Nephron (organoid): ENCODE results near the gene COL8A1.

Source experiments
- H3K27ac Mint-ChIP-seq, 3 experiments: 2 replicates each; pipeline ENCODE4 v1.8.0; 2020; ENCODE audit warnings: mixed read lengths in 3 of 3, mild to moderate bottlenecking in 2 of 3, moderate library complexity in 1 of 3
- H3K27me3 Mint-ChIP-seq: 2 replicates; pipeline ENCODE4 v1.8.0; 2021; ENCODE audit warnings: low read depth, mild to moderate bottlenecking, moderate library complexity, mixed read lengths
- H3K36me3 Mint-ChIP-seq: 2 replicates; pipeline ENCODE4 v1.8.0; 2020; ENCODE audit warnings: low read depth, mixed read lengths
- H3K4me1 Mint-ChIP-seq: 2 replicates; pipeline ENCODE4 v1.8.0; 2020; ENCODE audit warnings: mixed read lengths
- H3K4me3 Mint-ChIP-seq, 3 experiments: 2 replicates each; pipeline ENCODE4 v1.8.0; 2020; ENCODE audit warnings: mild to moderate bottlenecking in 3 of 3, mixed read lengths in 3 of 3, moderate library complexity in 2 of 3
- H3K9me3 Mint-ChIP-seq: 2 replicates; pipeline ENCODE4 v1.8.0; 2020; ENCODE audit warnings: mixed read lengths
- TF ChIP-seq, protein P1 (sequence below), 3 experiments: fragments of 200-600 bp; sonication (generic); IDR thresholded peaks; one replicate each; pipeline ENCODE4 v1.5.0; 2021; ENCODE audit warnings: antibody characterized with exemption in 3 of 3; ENCODE audit not compliant: unreplicated experiment in 3 of 3

Gene COL8A1

DNA sequence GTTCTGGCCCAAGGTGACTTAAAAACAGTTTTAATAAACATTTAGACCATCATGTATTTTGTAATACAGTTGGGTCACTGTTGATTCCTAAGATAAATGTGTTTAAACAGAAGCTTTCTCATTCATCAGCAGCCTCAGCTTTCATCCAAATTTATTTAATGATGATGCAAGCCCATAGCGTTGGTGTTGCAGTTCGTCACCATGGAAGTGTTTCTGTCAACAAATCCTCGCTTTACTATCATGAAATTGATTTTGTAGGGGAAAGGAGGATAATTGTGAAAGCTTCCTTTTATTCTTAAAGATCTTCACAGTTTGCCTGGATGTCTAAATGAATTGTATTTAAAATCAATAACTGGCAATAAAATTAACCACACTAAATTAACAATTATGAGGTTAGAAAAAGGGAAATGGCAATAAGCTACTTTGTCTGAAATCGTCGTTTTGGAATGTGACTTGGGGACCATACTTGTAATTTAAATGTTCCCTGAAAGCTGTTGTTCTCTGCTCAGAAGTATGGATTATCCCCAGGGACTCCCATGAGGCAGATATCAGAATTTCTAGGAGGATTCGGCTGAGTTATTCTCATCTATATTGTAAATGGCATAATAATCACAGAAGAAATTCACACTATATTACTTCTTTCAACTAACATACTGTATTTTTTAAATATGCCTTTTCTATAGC lies 208.2 kb downstream of the COL8A1 start:
- H3K36me3 Mint-ChIP-seq: peaks cover 8% of the 10 kb centered on the region
- peak overlapping the region in 2 of 3 experiments; percentile 2 to 3 for H3K27ac Mint-ChIP-seq
- H3K9me3 Mint-ChIP-seq: no peaks in the 10 kb centered on the region
- no peaks in the 10 kb centered on the region for H3K27me3 Mint-ChIP-seq
- peaks cover 18% of the 10 kb centered on the region for H3K4me1 Mint-ChIP-seq
- H3K4me3 Mint-ChIP-seq: no peak overlapping the region
- TF ChIP-seq, protein P1, sequence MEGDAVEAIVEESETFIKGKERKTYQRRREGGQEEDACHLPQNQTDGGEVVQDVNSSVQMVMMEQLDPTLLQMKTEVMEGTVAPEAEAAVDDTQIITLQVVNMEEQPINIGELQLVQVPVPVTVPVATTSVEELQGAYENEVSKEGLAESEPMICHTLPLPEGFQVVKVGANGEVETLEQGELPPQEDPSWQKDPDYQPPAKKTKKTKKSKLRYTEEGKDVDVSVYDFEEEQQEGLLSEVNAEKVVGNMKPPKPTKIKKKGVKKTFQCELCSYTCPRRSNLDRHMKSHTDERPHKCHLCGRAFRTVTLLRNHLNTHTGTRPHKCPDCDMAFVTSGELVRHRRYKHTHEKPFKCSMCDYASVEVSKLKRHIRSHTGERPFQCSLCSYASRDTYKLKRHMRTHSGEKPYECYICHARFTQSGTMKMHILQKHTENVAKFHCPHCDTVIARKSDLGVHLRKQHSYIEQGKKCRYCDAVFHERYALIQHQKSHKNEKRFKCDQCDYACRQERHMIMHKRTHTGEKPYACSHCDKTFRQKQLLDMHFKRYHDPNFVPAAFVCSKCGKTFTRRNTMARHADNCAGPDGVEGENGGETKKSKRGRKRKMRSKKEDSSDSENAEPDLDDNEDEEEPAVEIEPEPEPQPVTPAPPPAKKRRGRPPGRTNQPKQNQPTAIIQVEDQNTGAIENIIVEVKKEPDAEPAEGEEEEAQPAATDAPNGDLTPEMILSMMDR (IDR thresholded peaks at IDR 0.05; ENCODE audit: unreplicated experiment in 3 of 3): no peak

DNA sequence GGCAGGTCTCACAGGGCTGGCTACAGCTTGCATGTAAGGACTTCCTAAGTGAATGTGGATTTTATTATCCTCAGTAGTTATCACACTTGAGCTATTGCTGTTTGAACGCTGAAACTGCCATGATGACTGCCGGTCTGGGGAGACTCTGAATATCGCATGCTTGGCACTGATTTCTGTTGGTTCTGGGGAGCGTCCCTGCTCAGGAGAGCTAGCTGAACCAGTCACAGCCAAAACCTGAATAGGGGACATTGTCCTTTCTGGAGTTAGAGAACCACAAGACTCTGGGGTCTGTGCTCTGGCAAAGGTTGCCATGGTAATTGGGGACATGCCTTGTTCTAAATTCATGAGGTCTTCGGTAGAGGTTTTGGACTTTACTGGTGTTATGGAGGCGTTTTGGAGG lies 210.0 kb downstream of the COL8A1 start:
- H3K9me3 Mint-ChIP-seq: no peaks in the 10 kb centered on the region
- no peak overlapping the region for H3K27ac Mint-ChIP-seq

More for the DNA sequence above, 210.0 kb downstream of the COL8A1 start:
- Mint-ChIP-seq H3K36me3 (peaks cover 8% of the 10 kb centered on the region), H3K27me3 (no peaks in the 10 kb centered on the region), H3K4me3 (no peak overlapping the region), H3K4me1 (peaks cover 11% of the 10 kb centered on the region)
- TF ChIP-seq, protein P1 (IDR thresholded peaks at IDR 0.05; ENCODE audit: unreplicated experiment in 3 of 3): no peak
